SK-N-SH treated with all-trans-retinoic acid at 6 μM for 48 hours (cell line): Measurements from ENCODE around the gene TBCK.

Experiments
- ARNTL ChIP-seq: fragments of 450-650 bp; formaldehyde crosslinking; IDR thresholded peaks from 2 replicates; pipeline ENCODE4 v1.5.0; 2020; ENCODE audit warnings: low read depth, mild to moderate bottlenecking, moderate library complexity, borderline replicate concordance
- ZFP3 ChIP-seq: fragments of 250-450 bp; sonication (Bioruptor Pico); IDR thresholded peaks from 2 replicates; pipeline ENCODE4 v1.5.0; 2020; ENCODE audit warnings: mild to moderate bottlenecking, moderate library complexity
- ZNF565 ChIP-seq: fragments of 450-650 bp; formaldehyde crosslinking; conservative IDR thresholded peaks from 2 replicates; pipeline ENCODE4 v1.5.0; 2020; ENCODE audit warnings: low read depth, mild to moderate bottlenecking, moderate library complexity
- ZNF70 ChIP-seq: fragments of 450-650 bp; formaldehyde crosslinking; IDR thresholded peaks from 2 replicates; pipeline ENCODE4 v1.5.0; 2020; ENCODE audit warnings: mild to moderate bottlenecking, moderate library complexity

DNA sequence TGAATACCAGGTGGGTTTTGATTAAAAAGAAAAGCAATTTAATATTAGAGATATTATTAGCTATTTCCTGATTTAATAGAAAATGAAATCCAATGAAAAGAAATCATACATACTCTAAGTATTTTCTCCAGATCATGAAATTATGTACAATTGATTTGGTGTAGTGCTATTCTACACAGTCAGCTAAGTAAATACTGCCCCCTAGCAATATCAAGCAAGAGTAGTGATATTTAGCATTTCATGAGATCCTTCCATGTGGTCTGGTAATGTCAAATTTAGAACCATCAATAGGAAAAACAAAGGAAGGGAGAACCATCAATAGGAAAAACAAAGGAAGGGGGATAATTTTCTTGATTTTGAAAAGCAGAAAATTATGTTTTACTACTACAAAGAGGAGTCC, 114.6 kb downstream of the TBCK start:
- TF ChIP-seq ARNTL (CRISPR knock-in tag) (no peak), ZNF70 (CRISPR knock-in tag) (no peak), ZFP3 (no peak), ZNF565 (CRISPR knock-in tag) (no peak)
